Liver (tissue), 9 donors: ENCODE measurements around the gene ROR1. TPM values are rescaled to one million over a fixed set of nuclear protein-coding genes. Genes with fewer than 3 reads are reported as not detected.

ENCODE experiments used
- DNase-seq: peaks from one replicate; pipeline ENCODE4 v3.0.0-alpha.2; 2017; ENCODE audit warnings: low spot score
- H3K27ac ChIP-seq, 2 donors: one replicate each; pipeline ENCODE4 v1.7.0; 2013; ENCODE audit warnings: inconsistent platforms in 2 of 2, low read length in 2 of 2, control low read depth in 1 of 2, low read depth in 1 of 2, mild to moderate bottlenecking in 1 of 2
- H3K27me3 ChIP-seq, 4 donors: one replicate each; pipeline versions ENCODE4 v1.6.1 to v1.7.0; 2013; ENCODE audit warnings: low read length in 3 of 4, inconsistent platforms in 1 of 4, mild to moderate bottlenecking in 1 of 4, moderate library complexity in 1 of 4; ENCODE audit not compliant: control insufficient read depth in 4 of 4, insufficient read depth in 4 of 4
- H3K36me3 ChIP-seq, 4 donors: one replicate each; pipeline versions ENCODE4 v1.6.1 to v1.7.0; 2013; ENCODE audit warnings: low read length in 3 of 4, mild to moderate bottlenecking in 3 of 4, low read depth in 1 of 4, moderate library complexity in 1 of 4; ENCODE audit not compliant: control insufficient read depth in 4 of 4, insufficient read depth in 3 of 4
- H3K4me1 ChIP-seq, 4 donors: one replicate each; pipeline versions ENCODE4 v1.6.1 to v1.7.0; 2013; ENCODE audit warnings: low read length in 3 of 4, mild to moderate bottlenecking in 3 of 4, moderate library complexity in 1 of 4; ENCODE audit not compliant: control insufficient read depth in 4 of 4, insufficient read depth in 4 of 4
- H3K4me3 ChIP-seq, 3 donors: one replicate each; pipeline versions ENCODE4 v1.6.1 to v1.7.0; 2013; ENCODE audit warnings: low read length in 3 of 3, control low read depth in 1 of 3, low read depth in 1 of 3, mild to moderate bottlenecking in 1 of 3
- H3K9ac ChIP-seq, 2 donors: one replicate each; pipeline ENCODE4 v1.7.0; 2013; ENCODE audit warnings: low read length in 2 of 2, mild to moderate bottlenecking in 2 of 2, moderate library complexity in 2 of 2, control low read depth in 1 of 2, low read depth in 1 of 2
- H3K9me3 ChIP-seq, 4 donors: one replicate each; pipeline versions ENCODE4 v1.6.1 to v1.7.0; 2013; ENCODE audit warnings: low read length in 3 of 4; ENCODE audit not compliant: control insufficient read depth in 4 of 4
- ATF3 ChIP-seq: IDR thresholded peaks from 2 replicates; pipeline ENCODE4 v1.6.1; 2016; ENCODE audit warnings: antibody characterized with exemption
- CTCF ChIP-seq: fragments of 150-350 bp; IDR thresholded peaks from 2 replicates; pipeline ENCODE4 v1.5.1; 2017; ENCODE audit warnings: improper control_type of control experiment, low read depth, low read length; ENCODE audit not compliant: missing input control
- FOXA2 ChIP-seq: IDR thresholded peaks from 2 replicates; pipeline ENCODE4 v1.6.1; 2016; ENCODE audit warnings: antibody characterized with exemption
- GABPA ChIP-seq, 2 donors: IDR thresholded peaks in 1 of 2; conservative IDR thresholded peaks in 1 of 2; 2 replicates each; pipeline ENCODE4 v1.6.1; 2016; ENCODE audit warnings: antibody characterized with exemption in 2 of 2, mild to moderate bottlenecking in 1 of 2, moderate library complexity in 1 of 2
- HNF4A ChIP-seq, 2 donors: conservative IDR thresholded peaks; 2 replicates each; pipeline ENCODE4 v1.6.1; 2016; ENCODE audit warnings: antibody characterized with exemption in 2 of 2, mild to moderate bottlenecking in 2 of 2
- HNF4G ChIP-seq: IDR thresholded peaks from 2 replicates; pipeline ENCODE4 v1.6.1; 2016; ENCODE audit warnings: antibody characterized with exemption
- JUND ChIP-seq, 2 donors: IDR thresholded peaks; 2 replicates each; pipeline ENCODE4 v1.6.1; 2016; ENCODE audit warnings: antibody characterized with exemption in 2 of 2
- MAX ChIP-seq: IDR thresholded peaks from 2 replicates; pipeline ENCODE4 v1.6.1; 2016; ENCODE audit warnings: antibody characterized with exemption
- NR2F2 ChIP-seq: IDR thresholded peaks from 2 replicates; pipeline ENCODE4 v1.6.1; 2016; ENCODE audit warnings: antibody characterized with exemption
- REST ChIP-seq: IDR thresholded peaks from 2 replicates; pipeline ENCODE4 v1.6.1; 2016; ENCODE audit warnings: antibody characterized with exemption, mild to moderate bottlenecking
- RXRA ChIP-seq, 2 donors: IDR thresholded peaks; 2 replicates each; pipeline ENCODE4 v1.6.1; 2017 to 2018; ENCODE audit warnings: antibody characterized with exemption in 2 of 2, mild to moderate bottlenecking in 1 of 2
- SP1 ChIP-seq: IDR thresholded peaks from 2 replicates; pipeline ENCODE4 v1.6.1; 2018; ENCODE audit warnings: antibody characterized with exemption, mild to moderate bottlenecking
- TAF1 ChIP-seq: conservative IDR thresholded peaks from 2 replicates; pipeline ENCODE4 v1.6.1; 2016; ENCODE audit warnings: antibody characterized with exemption, mild to moderate bottlenecking
- YY1 ChIP-seq: IDR thresholded peaks from 2 replicates; pipeline ENCODE4 v1.6.1; 2016; ENCODE audit warnings: antibody characterized with exemption, mild to moderate bottlenecking
- ZBTB33 ChIP-seq: IDR thresholded peaks from 2 replicates; pipeline ENCODE4 v1.6.1; 2016; ENCODE audit warnings: antibody characterized with exemption
- WGBS: extraction: QIAGEN DNeasy Blood & Tissue Kit; methylation state at CpG from one replicate; pipeline ENCODE4 v1.1.7; 2013; 5-methylcytosine and 5-hydroxymethylcytosine counted together
- polyA plus RNA-seq, 2 donors: library from polyadenylated mRNA; stranded (reverse) in 1 of 2; unstranded in 1 of 2; fragments of 200-250 nt in 1 of 2; fragments of >200 nt in 1 of 2; fragmentation: Nextera tagmentation in 1 of 2; extraction: Ambion mirVana in 1 of 2; gene quantifications; one replicate each; pipeline versions ENCODE4 v1.2.1 to v1.2.3, GENCODE V29; 2013 to 2015
- total RNA-seq, 2 donors: library from RNA; depleted of rRNA; stranded (reverse); fragments of >200 nt; gene quantifications; one replicate each; pipeline ENCODE4 v1.2.3, GENCODE V29; 2014
- donor health status: healthy.
- donor health status: healthy.
- donor health status: healthy.
- donor health status: healthy.
- donor health status: healthy.

Gene ROR1
- total and polyA plus RNA-seq, 4 donors: 0.15 to 0.98 (median 0.37) TPM

- no peak for TF ChIP-seq ATF3
- TF ChIP-seq MAX: no peak
- TF ChIP-seq YY1: no peak
- no peak for TF ChIP-seq SP1
- Histone ChIP-seq H3K27me3 (no peaks in the 10 kb centered on the region), H3K27ac (no peak overlapping the region), H3K9me3 (no peaks in the 10 kb centered on the region), H3K4me3 (no peak overlapping the region), H3K36me3 (no peaks in the 10 kb centered on the region), H3K9ac (no peak overlapping the region), H3K4me1 (no peaks in the 10 kb centered on the region)
- no peak for DNase-seq
Observed at GRCh38 chr1:63743781-63744180, 30.0 kb upstream of the ROR1 start.

GRCh38 chr1:63746129-63746864 lies 27.5 kb upstream of the ROR1 start:
- H3K4me1 ChIP-seq: no peaks in the 10 kb centered on the region
- TF ChIP-seq SP1: no peak
- no peak for TF ChIP-seq MAX
- no peak for TF ChIP-seq ZBTB33
- TF ChIP-seq YY1: no peak
- no peak for TF ChIP-seq GABPA (IDR thresholded peaks at IDR 0.05 in 1 of 2, conservative IDR thresholded peaks at IDR 0.05 in 1 of 2)
- TF ChIP-seq CTCF: no peak
- TF ChIP-seq RXRA (IDR thresholded peaks at IDR 0.05): no peak
- TF ChIP-seq FOXA2: no peak
- TF ChIP-seq NR2F2: no peak
- TF ChIP-seq ATF3: no peak
- TF ChIP-seq REST: no peak
- no peak for TF ChIP-seq HNF4A (conservative IDR thresholded peaks at IDR 0.05)
- TF ChIP-seq TAF1: no peak
- TF ChIP-seq JUND (IDR thresholded peaks at IDR 0.05): no peak
- no peak for TF ChIP-seq HNF4G
- WGBS: 78% methylated on average over 12 of the region's 12 CpGs
- H3K27me3 ChIP-seq: peaks cover 0 to 2% (median 0%) of the 10 kb centered on the region in 4 donors
- DNase-seq: no peak
- H3K36me3 ChIP-seq: no peaks in the 10 kb centered on the region
- H3K9ac ChIP-seq: no peak overlapping the region
- H3K27ac ChIP-seq: no peak overlapping the region
- no peak overlapping the region for H3K4me3 ChIP-seq
- H3K9me3 ChIP-seq: no peaks in the 10 kb centered on the region
